Gastrocnemius medialis (tissue), 4 donors: Measurements from ENCODE around the gene PPARG. TPM values are rescaled to one million over a fixed set of nuclear protein-coding genes. Genes with fewer than 3 reads are reported as not detected.

Source experiments
- ATAC-seq, 2 donors: fragments of 150-250 bp; one replicate each; pipeline ENCODE4 v1.9.1; 2016
- DNase-seq, 2 donors: peaks; one replicate each; pipeline ENCODE4 v3.0.0-alpha.2; 2019
- H3K27ac ChIP-seq, 4 donors: fragments of 200-600 bp; sonication (generic); 1 replicate in 1 of 4; 2 replicates in 3 of 4; pipeline ENCODE4 v1.5.1; 2016 to 2018; ENCODE audit warnings: mild to moderate bottlenecking in 2 of 4, moderate library complexity in 1 of 4
- H3K27me3 ChIP-seq, 3 donors: fragments of 200-600 bp; sonication (generic) in 2 of 3; 1 replicate in 1 of 3; 2 replicates in 2 of 3; pipeline versions ENCODE4 v1.5.1 to v1.6.0; 2016 to 2019; ENCODE audit warnings: mild to moderate bottlenecking in 1 of 3, moderate library complexity in 1 of 3
- H3K36me3 ChIP-seq, 2 donors: fragments of 200-600 bp; sonication (generic) in 1 of 2; one replicate each; pipeline ENCODE4 v1.5.1; 2017 to 2018
- H3K4me1 ChIP-seq, 2 donors: fragments of 200-600 bp; sonication (generic) in 1 of 2; one replicate each; pipeline ENCODE4 v1.5.1; 2016 to 2017; ENCODE audit warnings: mild to moderate bottlenecking in 2 of 2
- H3K4me3 ChIP-seq, 4 donors: fragments of 200-600 bp; sonication (generic) in 3 of 4; 1 replicate in 1 of 4; 2 replicates in 3 of 4; pipeline ENCODE4 v1.5.1; 2016 to 2019; ENCODE audit warnings: mild to moderate bottlenecking in 2 of 4
- H3K9me3 ChIP-seq, 3 donors: fragments of 200-600 bp; sonication (generic) in 2 of 3; 1 replicate in 1 of 3; 2 replicates in 2 of 3; pipeline ENCODE4 v1.5.1; 2016 to 2019
- POLR2A ChIP-seq, 2 donors: fragments of 450-650 bp; IDR thresholded peaks; one replicate each; pipeline ENCODE4 v1.6.1; 2017; ENCODE audit warnings: antibody characterized with exemption in 2 of 2, mild to moderate bottlenecking in 2 of 2, moderate library complexity in 2 of 2
- in situ Hi-C, 4 donors: fragments of 200-750 bp; cut with MboI; loops; one replicate each; pipeline versions ENCODE4 v1.15.0 to v1.8.0; 2017; ENCODE audit warnings: low sequenced_read_pairs in 4 of 4
- intact Hi-C: fragments of 100-400 bp; cut with DNase I; formaldehyde crosslinking; loops from one replicate; pipeline ENCODE4 v1.15.1; 2023; ENCODE audit warnings: low total_unique reads
- total RNA-seq, 4 donors: library from RNA; depleted of rRNA; stranded (reverse); fragments of >200 nt; gene quantifications; one replicate each; pipeline versions ENCODE4 v1.1.0 to v1.2.3, GENCODE V29; 2016
- TF ChIP-seq, protein P1 (sequence below), 5 experiments: fragments of 450-650 bp in 3 of 5; fragments of 200-600 bp in 2 of 5; sonication (generic) in 2 of 5; IDR thresholded peaks in 4 of 5; conservative IDR thresholded peaks in 1 of 5; 1 replicate in 4 of 5; 2 replicates in 1 of 5; pipeline ENCODE4 v1.5.1; 2016 to 2019; ENCODE audit warnings: antibody characterized with exemption in 5 of 5, mild to moderate bottlenecking in 3 of 5, moderate library complexity in 3 of 5

The PPARG gene
- total RNA-seq, 4 donors from 2014 or later, result 4.9 to 10.6 (median 8.5) TPM

DNA sequence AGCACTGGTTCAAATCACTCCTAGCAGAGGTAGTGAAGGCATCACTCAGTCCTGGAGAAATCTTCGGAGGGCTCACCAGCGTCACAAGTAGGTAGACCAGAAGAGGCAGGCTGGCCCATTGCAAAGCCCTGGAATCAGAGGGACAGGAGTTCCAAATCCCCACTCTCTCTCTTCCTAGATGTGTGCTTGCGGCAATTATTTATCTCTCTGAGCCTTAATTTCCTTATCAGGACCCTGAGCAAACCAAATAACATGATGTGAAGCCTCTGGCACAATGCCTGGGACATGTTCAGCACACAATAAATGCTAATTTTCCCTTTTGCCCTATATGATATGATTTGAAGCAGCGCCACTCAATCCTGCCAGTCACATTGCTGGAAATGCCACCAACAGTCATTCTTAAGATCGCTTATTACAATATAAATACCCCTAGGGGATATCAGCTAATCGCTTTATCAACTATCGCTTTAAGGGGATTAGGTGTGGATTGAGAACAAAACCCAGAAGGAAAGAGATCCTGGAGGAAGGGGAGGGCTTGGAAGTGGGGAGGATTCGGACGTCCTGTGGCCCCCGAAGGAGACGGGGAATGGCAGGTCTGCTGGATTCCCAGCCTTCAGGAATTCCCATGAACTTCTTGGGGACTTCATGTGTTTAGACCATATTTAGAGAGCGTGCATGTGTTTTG is 135.9 kb downstream of the PPARG start:
- Histone ChIP-seq H3K4me3 (no peak overlapping the region), H3K36me3 (no peaks in the 10 kb centered on the region), H3K27me3 (no peaks in the 10 kb centered on the region), H3K9me3 (no peaks in the 10 kb centered on the region), H3K27ac (no peak overlapping the region), H3K4me1 (no peaks in the 10 kb centered on the region)
- in situ Hi-C loops, result no loop called here
- TF ChIP-seq POLR2A (IDR thresholded peaks at IDR 0.05), result no peak
- TF ChIP-seq, protein P1, sequence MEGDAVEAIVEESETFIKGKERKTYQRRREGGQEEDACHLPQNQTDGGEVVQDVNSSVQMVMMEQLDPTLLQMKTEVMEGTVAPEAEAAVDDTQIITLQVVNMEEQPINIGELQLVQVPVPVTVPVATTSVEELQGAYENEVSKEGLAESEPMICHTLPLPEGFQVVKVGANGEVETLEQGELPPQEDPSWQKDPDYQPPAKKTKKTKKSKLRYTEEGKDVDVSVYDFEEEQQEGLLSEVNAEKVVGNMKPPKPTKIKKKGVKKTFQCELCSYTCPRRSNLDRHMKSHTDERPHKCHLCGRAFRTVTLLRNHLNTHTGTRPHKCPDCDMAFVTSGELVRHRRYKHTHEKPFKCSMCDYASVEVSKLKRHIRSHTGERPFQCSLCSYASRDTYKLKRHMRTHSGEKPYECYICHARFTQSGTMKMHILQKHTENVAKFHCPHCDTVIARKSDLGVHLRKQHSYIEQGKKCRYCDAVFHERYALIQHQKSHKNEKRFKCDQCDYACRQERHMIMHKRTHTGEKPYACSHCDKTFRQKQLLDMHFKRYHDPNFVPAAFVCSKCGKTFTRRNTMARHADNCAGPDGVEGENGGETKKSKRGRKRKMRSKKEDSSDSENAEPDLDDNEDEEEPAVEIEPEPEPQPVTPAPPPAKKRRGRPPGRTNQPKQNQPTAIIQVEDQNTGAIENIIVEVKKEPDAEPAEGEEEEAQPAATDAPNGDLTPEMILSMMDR (IDR thresholded peaks at IDR 0.05 in 4 of 5, conservative IDR thresholded peaks at IDR 0.05 in 1 of 5), result no peak
- ATAC-seq (no peak), DNase-seq (no peak)
- intact Hi-C loops, result no loop called here

DNA sequence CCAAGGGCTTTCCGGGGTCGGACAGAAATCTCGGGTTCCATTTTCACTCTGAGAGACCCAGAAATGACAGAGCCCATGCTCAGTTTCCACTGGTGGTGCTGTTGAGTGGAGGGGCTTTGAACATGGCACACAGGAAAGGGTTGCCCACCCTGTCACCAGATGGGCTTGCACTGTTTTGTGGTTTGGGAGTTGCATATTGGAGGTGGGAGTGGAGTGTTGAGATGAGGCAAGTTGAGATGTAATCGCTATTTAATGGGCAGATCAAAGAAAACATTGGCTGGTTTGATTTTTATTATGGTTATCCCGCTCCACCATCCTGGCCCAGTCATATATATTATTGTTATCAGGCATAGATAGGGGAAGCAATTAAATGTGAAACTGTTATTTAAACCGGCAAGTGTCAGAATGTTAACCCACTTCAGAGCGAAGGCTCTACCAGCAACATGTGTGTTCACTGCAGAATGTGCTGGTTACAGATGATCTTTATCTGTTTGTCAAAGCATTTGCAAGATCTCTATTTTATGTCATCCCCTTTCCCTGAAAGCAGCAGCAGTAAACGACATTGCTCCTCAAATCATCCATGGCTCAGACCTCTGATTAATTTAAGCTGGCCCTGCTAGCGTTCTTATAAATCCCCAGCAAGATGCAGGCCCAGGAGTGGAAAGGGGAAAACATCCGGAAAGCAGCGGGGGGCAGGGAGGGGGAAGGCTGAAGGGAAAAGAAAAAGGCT is 137.1 kb downstream of the PPARG start:
- TF ChIP-seq POLR2A (IDR thresholded peaks at IDR 0.05), result no peak
- TF ChIP-seq, protein P1 (IDR thresholded peaks at IDR 0.05 in 4 of 5, conservative IDR thresholded peaks at IDR 0.05 in 1 of 5), result no peak
- no peak for ATAC-seq
- Histone ChIP-seq H3K36me3 (no peaks in the 10 kb centered on the region), H3K4me1 (no peaks in the 10 kb centered on the region), H3K4me3 (no peak overlapping the region), H3K27ac (no peak overlapping the region), H3K27me3 (no peaks in the 10 kb centered on the region), H3K9me3 (no peaks in the 10 kb centered on the region)
- in situ Hi-C loops (no loop called here), intact Hi-C loops (no loop called here)
- no peak for DNase-seq

DNA sequence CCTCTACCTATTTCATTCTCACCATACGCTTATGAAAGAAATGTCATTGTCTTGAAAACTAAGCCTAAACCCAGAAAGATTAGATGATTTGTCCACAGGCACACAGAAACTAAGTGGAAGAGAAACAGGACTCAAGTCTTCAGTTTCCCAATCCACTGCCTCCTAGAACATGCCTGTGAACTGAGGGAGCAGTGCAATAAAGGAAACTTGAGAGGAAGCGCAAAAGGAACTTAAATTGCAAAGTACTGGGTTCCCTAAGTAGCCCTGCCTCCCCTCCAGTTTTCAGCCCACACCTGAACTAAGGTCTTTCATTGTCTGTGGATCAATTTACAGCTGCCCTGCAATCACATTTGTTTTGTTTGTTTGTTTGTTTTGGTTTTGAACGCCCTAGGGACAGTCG is 138.7 kb downstream of the PPARG start:
- in situ Hi-C loops (no loop called here), intact Hi-C loops (no loop called here)
- Histone ChIP-seq H3K27ac (no peak overlapping the region), H3K36me3 (no peaks in the 10 kb centered on the region), H3K4me3 (no peak overlapping the region), H3K27me3 (peaks cover 0 to 2% (median 0%) of the 10 kb centered on the region in 3 donors), H3K4me1 (no peaks in the 10 kb centered on the region), H3K9me3 (no peaks in the 10 kb centered on the region)
- no peak for ATAC-seq
- TF ChIP-seq, protein P1 (IDR thresholded peaks at IDR 0.05 in 4 of 5, conservative IDR thresholded peaks at IDR 0.05 in 1 of 5), result no peak
- no peak for TF ChIP-seq POLR2A (IDR thresholded peaks at IDR 0.05)
- DNase-seq, result no peak

DNA sequence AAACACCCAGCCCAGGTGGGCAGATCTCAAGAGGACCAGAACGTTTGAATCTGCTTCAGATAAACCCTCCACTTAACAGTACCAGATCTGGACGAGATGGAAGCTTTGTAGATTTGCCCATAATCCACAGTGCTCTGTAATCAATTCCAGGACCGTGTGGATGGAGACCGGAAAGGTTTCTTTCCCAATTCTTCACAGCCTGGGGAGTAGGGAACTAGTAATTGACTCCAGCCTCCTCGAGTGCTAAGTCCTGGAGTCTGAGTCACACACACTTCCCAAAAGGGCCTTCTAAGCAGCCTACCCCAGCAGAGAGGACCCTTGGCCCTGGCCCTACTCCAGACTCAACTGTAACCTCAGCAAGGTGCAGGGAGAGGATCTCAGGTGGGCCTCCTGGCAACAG is 139.3 kb downstream of the PPARG start:
- no peak overlapping the region for H3K4me3 ChIP-seq
- H3K4me1 ChIP-seq, result no peaks in the 10 kb centered on the region
- no peaks in the 10 kb centered on the region for H3K36me3 ChIP-seq
- intact Hi-C loops, result no loop called here
- no peak for DNase-seq
- H3K27ac ChIP-seq, result no peak overlapping the region
- in situ Hi-C loops, result no loop called here
- peaks cover 0 to 5% (median 0%) of the 10 kb centered on the region in 3 donors for H3K27me3 ChIP-seq
- no peak for TF ChIP-seq POLR2A (IDR thresholded peaks at IDR 0.05)
- TF ChIP-seq, protein P1 (IDR thresholded peaks at IDR 0.05 in 4 of 5, conservative IDR thresholded peaks at IDR 0.05 in 1 of 5), result no peak
- no peak for ATAC-seq
- H3K9me3 ChIP-seq, result no peaks in the 10 kb centered on the region
